HG02678 (cell line): ENCODE data around the gene VSTM2L.

ENCODE experiments used
- ATAC-seq: cut with Tn5 transposase; IDR thresholded peaks from one replicate; pipeline ENCODE4 v1.9.1; 2021; ENCODE audit warnings: mild to moderate bottlenecking, moderate library complexity; ENCODE audit not compliant: unreplicated experiment

The VSTM2L gene

DNA sequence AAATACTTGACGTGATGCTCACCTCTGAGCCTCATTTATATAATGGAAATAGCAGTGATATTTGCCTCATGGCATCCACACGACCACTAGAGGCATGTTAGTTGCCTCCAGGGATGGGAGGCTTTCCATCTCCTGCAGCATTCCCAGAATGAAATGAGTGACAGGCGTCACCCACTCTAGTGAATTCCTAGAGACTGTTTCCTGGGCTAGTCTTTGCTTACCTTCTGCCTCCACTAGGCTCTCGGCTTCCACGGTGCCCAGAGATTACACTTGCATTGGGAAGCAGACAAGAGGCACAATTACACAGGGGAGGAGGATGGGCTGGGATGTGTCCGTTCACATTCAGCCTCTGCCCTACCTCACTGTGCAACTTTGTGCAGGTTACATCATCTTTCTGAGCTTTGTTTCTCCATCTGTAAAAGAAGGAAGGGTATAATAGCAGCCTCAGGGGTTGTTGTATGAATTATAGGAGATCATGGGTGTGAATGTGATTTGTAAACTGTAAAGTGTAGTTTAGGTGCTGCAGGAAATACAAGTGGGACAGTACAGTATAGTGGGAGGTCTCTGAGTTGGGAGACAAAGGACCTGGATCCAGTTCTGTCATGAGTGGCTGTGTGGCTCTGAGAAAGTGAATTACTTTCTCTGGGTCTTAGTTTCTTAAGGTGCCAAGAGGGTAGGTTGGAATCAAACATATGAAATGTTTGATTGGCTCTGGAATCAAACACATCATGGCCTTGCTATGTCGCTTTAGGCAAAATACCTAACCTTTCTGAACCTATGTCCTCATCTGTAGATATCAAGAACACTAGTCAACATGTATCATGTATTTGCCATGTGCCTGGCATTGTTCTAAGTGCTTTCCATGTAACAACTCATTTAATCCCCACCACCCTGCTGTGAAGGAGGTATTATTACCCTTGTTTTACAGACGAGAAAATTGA, 3.6 kb upstream of the VSTM2L start:
- ATAC-seq = no peak

DNA sequence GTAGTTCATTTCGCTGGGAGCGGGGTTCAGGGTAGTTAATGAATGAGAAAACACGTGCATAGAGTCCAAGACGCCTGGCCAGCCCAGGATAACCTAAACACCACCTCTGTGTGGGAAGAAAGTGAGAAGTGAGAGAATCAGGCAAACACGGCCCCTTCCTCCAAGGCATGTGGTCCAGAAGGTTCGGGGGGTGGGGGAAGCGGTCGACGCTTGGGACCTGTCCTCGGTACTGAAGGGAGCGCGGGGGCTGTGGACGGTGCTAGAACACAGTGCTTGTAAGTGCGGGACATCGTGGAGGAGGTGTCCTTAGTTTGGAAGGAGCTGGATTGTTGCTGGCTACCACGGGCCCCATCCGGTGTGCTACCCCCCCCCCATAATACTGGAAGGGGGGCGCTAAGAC, 1.7 kb upstream of the VSTM2L start:
- ATAC-seq = no peak

DNA sequence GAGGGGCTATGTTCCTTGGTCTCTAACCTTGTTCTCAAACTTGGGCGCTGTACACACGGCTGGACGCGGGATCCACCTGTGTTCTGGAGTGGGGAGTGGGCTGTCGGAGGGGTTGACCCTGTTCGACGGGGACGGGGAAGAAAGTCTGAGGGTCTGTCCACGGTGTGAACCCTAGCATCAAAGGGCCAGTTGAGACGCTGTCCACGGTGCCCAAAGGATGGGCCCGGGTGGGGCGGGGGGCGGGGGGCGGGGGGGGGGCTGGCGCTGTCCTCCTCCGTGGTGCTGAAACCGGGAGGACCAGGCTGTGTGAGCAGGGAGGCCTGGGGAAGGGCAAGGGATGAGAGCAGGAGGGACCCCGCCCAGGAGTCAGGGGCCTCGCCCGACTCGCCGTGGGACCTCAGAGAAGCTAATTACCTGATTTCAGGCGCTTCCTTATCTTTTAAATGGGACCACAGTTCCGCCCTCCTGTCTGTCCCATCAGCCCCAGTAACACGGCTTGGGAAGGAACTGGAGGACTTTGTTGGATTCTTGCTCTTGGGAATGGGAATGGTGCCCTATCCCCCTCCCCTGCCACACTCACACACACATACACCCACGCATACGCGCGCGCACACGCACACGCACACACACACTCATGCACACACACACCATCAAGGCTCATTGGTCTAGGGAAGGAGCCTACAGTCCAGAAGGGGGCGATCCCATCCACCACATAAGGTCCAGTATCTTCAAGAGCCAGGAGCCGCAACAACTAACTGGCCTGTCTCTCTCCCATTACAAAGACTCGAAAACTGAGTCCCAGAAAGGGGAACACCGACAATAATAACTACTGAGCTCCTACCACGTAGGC, 1.0 kb upstream of the VSTM2L start:
- ATAC-seq = no peak

DNA sequence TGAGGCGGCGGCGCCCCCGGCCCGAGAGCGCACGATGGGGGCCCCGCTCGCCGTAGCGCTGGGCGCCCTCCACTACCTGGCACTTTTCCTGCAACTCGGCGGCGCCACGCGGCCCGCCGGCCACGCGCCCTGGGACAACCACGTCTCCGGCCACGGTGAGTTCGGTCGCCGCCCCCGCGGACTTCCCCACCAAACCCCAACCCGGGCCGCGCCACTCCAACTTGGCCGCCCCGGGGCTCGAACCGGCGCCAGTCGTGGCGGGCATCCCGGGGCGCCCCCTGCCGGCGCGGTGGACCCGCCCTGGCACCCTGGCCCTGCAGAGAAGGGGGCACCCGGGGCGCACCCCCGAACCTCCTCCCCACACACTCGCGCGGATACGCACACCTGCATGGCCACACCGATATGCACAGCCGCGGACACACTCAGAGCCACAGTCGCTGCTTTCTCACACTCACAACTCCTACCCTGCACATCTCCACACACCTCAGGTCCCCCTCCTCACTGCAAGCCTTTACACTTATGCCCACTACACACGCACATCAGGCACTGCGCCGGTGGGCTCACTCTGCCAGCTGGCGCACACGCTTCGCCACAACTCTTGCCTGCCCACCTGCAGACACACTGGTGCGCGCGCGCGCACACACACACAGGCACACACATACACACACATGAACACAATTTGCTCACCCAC, 535 bp downstream of the VSTM2L start:
- no peak for ATAC-seq

DNA sequence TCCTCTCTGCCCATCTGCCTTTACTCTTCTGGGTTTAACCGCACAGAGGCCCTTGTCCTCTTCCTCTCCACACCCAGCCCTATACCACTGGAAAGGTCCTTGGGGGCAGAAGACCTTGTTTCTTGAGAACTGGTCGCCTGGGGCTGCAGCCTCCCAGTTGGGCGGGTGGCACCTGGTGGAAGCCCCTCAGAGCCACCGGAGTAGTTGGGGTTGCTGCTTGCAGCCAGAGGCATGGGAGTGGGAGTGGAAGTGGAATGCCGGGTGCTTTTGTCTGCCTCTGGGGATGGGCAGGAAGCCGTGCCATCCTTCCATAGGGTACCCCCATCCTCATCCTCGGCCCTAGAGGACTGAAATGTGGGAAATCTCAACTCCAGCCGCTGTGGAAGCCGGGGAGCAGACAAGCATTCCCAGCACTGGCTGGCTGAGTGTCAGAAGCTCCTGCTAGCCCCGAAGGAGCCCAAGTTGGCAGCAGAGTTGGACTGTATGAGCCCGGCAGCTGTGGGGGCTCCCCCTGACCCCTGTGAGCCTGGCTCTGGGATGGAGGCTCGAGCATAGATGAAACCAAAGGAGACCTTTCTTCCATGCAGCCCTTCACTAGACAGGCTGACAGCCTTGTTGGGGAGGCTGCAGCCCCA, 1.2 kb downstream of the VSTM2L start:
- no peak for ATAC-seq

DNA sequence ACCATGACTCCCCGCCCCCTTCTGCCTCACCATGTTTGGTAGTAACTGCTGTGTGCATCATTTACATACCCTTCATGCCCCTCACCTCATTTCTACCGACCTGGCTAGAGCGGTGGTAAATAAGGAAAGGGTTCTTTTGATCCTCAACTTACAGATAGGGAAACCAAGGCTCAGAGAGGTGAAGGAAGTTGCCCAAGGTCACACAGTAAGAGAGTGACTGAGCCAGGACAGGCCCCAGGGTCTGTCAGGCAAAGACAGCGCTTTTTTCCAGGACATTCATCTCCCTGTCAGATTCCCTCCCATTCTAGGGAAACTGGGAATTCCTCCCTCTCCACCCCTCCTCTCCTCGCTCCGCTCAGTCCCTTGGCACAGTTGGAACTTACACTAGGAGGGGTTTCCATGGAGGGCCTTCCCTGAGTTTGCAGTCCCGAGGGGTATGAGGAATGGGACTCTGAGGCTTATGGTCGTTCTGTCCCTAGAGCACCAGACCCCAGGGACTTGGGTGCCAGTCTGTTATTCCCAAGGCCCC, 2.0 kb downstream of the VSTM2L start:
- no peak for ATAC-seq

DNA sequence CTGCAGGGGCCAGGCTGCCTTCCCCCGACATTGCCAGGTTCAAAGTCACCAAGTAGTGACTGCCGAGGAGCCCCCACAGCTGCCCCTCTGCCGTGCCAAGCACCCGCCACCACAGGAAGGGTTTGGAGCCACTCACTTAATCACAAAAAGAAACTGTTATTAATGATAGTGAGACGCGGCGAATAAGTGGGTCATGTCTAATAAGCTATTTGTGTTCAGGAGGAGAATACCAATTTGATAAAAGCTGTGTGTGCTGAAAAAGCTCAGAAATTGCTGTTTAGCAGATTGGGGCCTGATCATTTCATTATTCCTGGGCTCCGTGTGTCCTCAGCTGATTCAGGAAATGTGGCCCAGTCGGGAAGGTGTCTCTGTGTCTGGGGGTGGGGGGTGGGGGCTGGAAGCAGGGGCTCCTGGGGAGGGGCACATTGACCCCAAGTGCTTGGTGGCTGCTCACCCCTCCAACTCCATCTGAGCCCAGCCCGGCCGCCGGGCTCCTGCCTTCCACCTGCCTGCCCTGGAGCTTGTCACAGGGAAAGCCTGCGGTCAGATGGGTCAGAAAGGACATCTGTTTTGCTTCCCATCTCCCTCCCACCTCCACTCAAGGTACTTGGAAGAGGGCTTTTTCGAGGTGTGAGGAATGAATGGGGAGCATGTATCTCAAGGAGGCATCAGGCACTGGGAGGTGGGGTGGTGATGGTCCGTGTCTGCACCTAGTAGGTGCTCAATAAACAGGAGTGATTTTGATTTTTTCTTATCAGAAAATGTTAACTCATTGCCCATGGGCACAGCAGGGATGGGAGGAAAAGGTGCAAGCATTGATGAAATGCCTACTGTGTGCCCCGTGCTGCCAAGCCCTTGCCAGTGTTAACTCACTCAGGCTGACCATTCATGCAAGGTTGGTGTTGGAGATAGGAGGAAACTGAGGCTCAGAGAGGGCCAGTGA, 3.0 kb downstream of the VSTM2L start:
- ATAC-seq = no peak

DNA sequence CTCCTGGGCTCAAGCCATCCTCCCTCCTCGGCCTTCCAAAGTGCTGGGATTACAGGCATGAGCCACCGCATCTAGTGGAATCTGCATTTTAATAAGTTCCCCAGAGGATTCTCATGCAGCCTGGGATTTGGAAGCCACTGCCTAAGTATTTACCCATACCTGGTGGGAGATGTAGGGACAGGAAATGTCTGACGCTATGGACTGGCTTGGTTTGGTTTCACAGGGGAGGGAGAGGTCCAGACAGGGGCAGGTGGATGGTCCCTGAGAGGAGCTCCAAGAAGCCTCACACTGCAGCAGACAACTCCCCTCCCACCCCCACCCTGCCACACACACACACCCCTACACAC, 4.4 kb downstream of the VSTM2L start:
- ATAC-seq = no peak

DNA sequence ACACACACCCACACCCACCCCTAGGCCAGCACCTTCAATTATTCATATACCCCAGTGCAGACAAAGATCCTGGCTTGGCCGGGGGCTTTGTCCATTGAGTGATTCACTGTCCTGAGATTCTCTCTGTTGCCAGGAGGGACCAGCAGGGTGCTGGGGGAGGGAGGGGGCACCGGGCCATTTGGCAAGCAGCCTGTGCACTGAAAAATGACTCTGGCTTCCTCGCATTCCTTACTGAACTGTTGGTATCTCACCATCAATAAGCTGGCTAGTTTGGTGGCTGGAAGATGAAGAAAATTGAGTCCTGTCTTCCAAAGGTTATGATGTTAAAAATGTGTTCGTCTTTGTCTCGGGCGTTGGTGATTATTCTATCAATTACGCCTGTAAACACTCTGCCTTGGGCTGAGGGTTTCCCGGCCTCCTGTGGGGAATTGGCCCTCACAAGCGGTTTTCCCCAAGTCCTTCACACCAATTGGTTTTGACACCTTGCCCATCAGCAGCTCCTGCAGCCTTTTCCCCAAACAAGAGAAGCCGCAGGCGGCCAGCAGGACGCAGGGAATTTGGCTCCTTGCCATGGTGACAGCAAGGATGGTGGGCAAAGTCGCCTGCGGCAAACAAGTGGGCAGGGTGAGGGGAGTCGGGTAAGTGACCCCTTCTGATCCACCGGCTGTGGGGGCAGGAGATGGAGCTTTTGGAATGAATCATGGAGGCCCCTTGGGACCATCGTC, 4.9 kb downstream of the VSTM2L start:
- ATAC-seq = no peak

DNA sequence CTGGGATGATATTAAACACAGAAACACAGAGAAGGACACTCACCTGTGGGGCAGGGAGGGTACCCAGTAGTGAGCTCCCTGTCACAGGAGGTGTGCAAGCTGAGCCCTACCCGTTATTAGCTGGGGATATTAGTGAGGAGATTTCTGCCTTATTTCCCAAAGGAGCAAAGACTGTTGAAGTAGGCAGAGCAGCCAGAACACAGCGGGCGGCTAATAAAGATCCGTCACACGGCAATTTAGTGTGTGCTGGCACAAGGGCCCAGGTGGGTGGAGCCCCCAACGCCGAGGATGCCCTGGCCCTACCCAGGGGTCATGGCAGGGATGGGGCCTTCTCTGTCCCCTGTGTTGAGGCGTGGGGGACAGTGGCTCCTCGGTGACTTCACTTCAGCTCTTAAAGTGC, 8.3 kb downstream of the VSTM2L start:
- no peak for ATAC-seq

DNA sequence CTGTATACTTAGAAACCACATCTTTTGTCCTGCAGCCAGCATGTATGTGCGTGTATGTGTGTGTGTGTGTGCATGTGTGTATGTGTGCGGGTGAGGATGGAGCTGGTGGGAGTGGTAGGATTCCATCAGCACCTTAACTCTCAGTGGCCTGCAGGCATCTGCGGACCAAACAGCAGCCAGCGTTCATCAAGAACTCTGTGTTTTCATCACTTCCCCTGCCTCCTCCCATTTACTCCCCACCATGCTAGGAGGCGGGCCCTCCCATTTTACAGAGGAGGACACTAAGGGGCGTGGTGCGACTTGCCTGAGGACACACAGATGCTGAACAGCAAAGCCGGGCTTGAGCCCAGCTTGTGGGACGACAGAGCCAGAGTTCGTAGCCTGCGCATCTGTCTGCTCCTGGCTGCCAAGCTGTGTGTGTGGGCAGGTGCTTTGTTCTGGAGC, 8.9 kb downstream of the VSTM2L start:
- no peak for ATAC-seq

DNA sequence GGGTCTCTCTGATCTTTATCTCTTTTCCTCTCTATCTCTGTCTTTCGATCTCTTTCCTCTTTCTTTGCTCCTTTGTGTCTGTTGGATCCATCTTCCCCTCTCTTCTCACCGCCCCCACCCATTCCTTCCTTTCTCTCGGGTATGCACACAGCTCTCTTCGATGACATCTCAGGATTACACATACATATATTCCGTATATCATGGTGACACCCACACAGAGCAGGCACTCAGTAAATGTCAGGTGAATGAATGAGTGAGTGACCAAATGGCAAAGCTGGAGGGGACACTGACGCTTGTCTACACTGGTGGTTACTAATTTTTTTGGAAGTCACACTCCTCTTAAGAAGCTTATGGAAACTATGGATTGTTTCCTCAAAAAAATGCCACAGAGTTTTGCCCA, 9.9 kb downstream of the VSTM2L start:
- ATAC-seq = no peak

DNA sequence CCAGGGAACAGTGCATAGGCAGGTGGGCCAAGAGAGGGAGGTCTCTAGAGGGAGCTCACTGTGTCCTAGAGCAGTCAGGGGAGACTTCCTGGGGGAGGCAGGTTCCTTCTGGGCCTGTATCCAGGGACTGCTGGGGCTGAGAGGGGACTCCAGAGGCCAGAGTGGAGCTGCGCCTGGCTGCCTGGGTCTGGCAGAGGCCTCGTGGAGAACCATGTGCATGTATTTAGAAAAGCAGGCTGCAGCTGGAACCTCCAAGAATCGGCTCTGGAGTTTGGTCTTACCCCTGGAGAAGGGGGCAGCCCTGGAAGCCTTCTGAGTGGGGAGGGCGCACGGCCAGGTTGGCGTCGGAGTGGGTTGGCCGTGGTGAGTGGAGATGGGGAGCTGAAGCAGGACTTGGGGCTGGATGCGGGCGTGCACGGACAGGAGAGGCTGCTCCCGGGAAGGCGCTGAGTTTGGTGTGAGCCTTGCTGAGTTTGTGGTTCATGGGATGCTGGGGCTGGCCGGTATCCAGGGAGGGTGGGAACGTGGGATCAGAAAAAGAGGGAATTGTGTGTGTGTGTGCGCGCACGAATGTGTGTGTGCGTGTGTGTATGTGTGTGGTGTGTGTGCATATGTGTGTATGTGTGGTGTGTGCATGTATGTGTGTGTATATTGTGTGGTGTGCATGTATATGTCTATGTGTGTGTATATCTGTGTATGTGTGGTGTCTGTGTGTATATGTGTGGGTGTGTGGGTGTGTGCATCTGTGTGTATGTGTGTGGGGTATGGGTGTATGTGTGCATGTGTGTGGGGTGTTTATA, 10.8 kb downstream of the VSTM2L start:
- ATAC-seq = no peak

DNA sequence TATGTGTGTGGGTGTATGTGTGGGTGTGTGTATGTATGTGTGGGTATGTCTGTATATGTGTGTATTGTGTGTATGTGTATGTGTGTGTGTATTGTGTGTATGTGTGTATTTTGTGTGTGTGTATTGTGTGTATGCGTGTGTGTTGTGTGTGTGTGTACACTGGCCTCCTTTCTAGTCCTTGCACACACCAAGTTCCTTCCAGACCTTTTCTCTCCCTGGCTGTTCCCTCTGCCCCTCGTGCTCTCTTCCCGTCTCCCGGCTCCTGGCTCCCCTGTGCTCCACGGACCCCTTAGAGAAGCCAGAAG, 11.4 kb downstream of the VSTM2L start:
- ATAC-seq = no peak

DNA sequence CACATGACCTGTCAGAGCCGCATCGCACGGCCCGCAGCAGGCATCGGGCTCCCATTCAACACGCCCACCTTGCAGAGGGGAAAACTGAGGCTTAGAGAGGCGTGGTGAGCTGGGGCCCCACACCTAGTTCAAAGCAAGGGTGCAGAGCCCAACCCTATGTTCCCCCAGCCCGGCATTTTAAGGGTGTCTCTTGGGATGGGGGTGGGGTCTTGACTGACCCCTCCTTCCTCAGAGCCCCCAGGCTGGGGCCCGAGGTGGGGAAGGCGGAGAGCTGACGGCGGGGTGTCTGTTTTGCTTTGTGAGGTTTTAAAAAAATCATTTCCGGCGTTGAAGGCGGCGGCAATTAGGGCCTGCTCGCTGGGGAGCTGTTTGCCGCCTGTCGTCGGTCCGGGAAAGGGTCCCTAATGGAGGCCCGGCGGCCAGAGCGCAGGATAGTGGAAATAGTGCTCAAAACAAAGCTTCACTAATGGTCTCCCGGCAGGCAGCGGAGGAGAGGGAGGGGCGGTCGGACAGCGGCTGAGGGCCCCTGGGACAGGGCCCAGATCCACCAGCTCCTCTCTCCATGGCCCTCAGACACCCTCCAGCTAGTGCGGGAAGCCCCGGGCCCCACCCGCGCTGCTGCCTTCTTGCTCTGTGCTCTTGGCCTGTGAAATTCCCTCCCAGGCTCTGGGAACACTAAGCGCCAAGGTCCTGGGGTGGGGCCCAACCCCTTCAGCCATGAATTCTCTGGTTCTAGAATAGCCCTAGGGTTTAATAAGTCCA, 11.9 kb downstream of the VSTM2L start:
- no peak for ATAC-seq

DNA sequence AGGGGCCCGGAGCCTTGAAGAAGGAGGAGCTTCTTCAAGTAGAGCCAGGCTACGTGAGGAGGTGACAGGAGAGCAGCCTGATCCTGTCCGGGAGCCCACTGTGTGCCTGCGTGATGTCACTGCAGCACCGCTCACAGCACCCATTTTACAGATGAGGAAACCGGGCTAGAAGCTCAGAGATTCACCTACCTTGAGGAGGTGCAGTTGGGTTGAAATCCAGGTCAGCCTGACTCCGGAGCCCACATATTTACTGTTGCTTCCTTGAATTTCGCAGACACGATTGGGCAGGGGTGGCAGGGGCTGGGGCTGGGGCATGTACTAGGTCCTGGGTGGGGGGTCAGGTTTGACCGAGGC, 12.5 kb downstream of the VSTM2L start:
- no peak for ATAC-seq

DNA sequence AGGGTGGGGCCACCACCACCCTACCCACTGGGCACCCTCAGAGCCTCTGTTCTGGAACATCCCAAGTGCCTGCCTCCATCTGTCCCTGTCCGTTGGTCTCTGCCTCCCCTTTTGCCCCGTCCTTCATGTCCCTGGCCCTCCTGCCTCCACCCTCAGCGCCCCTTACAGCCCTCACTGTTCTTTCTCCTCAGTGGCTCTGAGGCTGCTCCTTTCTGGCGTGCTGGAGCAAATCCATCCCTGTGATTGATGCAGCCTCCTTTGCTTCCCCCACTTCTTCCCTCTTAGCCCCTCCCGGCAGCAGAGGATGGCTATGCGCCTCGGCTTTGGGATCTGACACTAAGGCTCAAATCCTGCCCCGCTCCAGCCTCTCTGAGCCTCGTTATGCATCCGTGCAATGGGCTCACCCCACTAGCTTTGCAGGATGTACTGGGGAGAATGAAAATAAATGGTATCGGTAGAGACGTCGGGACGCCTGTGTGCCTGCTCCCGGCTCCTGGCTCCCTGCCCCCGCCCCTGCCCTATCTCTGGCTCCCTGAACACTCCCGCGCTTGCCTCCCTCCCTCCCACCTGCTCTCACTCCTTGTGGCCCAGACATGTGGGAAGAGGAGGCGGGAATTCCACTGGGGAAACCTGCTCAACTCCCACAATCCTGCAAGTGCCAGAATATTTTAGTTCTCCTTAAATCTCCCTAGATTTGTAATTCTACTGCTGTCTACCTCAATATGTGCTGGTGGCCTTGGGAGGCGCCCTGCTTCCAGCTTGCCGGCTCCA, 13.1 kb downstream of the VSTM2L start:
- no peak for ATAC-seq
